IMR-90 (cell line): ENCODE data around the gene CTNNA2. TPM values are rescaled to one million over a fixed set of nuclear protein-coding genes. Genes with fewer than 3 reads are reported as not detected.

Experiments used
- ATAC-seq: fragments of 200-7000 bp; cut with Tn5 transposase; 2 replicates; pipeline ENCODE4 v1.9.1; 2020; ENCODE audit warnings: low read depth, mild to moderate bottlenecking, moderate library complexity
- BruUV-seq: library from RNA; stranded (reverse); fragments of 400-500 nt; replicated peaks from 2 replicates; lab custom pipeline; 2021; lab: Mats Ljungman, UMichigan
- CTCF ChIA-PET: fragments of 300-600 bp; formaldehyde crosslinking; extraction: SDS; loops from one replicate; lab custom pipeline; 2021; ENCODE audit warnings: antibody characterized with exemption; lab: Yijun Ruan, JAX
- POLR2A ChIA-PET: fragments of 300-600 bp; sonication (Branson Sonifier 250); formaldehyde crosslinking; loops from one replicate; lab custom pipeline; 2022; ENCODE audit warnings: antibody characterized with exemption; ENCODE audit not compliant: unreplicated experiment; lab: Charles Lee
- DNase-seq: peaks from one replicate; pipeline ENCODE4 v3.0.0; 2013
- H2AFZ ChIP-seq: replicated peaks from 2 replicates; pipeline ENCODE3; 2013; ENCODE audit warnings: low read length, mild to moderate bottlenecking; ENCODE audit not compliant: poor library complexity
- H2AK5ac ChIP-seq: 2 replicates; pipeline ENCODE4 v1.6.1; 2013; ENCODE audit warnings: low read depth, low read length, inconsistent platforms
- H2AK9ac ChIP-seq: replicated peaks from 2 replicates; pipeline ENCODE3; 2013; ENCODE audit warnings: mild to moderate bottlenecking, low read depth, low read length, moderate library complexity; ENCODE audit not compliant: poor library complexity
- H2BK120ac ChIP-seq: 2 replicates; pipeline ENCODE4 v1.6.1; 2013; ENCODE audit warnings: low read depth, low read length, inconsistent platforms
- H2BK15ac ChIP-seq: 3 replicates; pipeline ENCODE4 v1.6.1; 2013; ENCODE audit warnings: low read depth, low read length, inconsistent platforms
- H2BK20ac ChIP-seq: 2 replicates; pipeline ENCODE4 v1.6.1; 2013; ENCODE audit warnings: low read depth, mild to moderate bottlenecking, inconsistent platforms, low read length, moderate library complexity
- H2BK5ac ChIP-seq: 2 replicates; pipeline ENCODE4 v1.6.1; 2013; ENCODE audit warnings: mild to moderate bottlenecking, low read depth, low read length, inconsistent platforms; ENCODE audit not compliant: poor library complexity, severe bottlenecking
- H3K14ac ChIP-seq: replicated peaks from 2 replicates; pipeline ENCODE4 v1.6.1; 2013; ENCODE audit warnings: low read depth, low read length, inconsistent platforms
- H3K18ac ChIP-seq: 2 replicates; pipeline ENCODE4 v1.6.1; 2013; ENCODE audit warnings: low read depth, low read length, control low read depth
- H3K23ac ChIP-seq: 2 replicates; pipeline ENCODE4 v1.6.1; 2013; ENCODE audit warnings: low read depth, low read length, inconsistent platforms
- H3K27ac ChIP-seq: 2 replicates; pipeline ENCODE4 v1.5.1; 2013; ENCODE audit warnings: mild to moderate bottlenecking, control low read depth, low read length; ENCODE audit not compliant: insufficient read depth
- H3K27me3 ChIP-seq: 2 replicates; pipeline ENCODE4 v1.6.1; 2013; ENCODE audit warnings: low read length; ENCODE audit not compliant: control insufficient read depth, insufficient read depth
- H3K36me3 ChIP-seq: 2 replicates; pipeline ENCODE4 v1.6.1; 2013; ENCODE audit warnings: low read length, mixed read lengths; ENCODE audit not compliant: control insufficient read depth, insufficient read depth
- H3K4ac ChIP-seq: 2 replicates; pipeline ENCODE4 v1.6.1; 2013; ENCODE audit warnings: low read depth, low read length, inconsistent platforms
- H3K4me1 ChIP-seq: 2 replicates; pipeline ENCODE4 v1.6.1; 2013; ENCODE audit warnings: low read length, mixed read lengths; ENCODE audit not compliant: control insufficient read depth, insufficient read depth
- H3K4me2 ChIP-seq: 2 replicates; pipeline ENCODE4 v1.6.1; 2013; ENCODE audit warnings: low read depth, mild to moderate bottlenecking, control low read depth, low read length, moderate library complexity
- H3K4me3 ChIP-seq: 2 replicates; pipeline ENCODE4 v1.5.1; 2013; ENCODE audit warnings: low read depth, mild to moderate bottlenecking, control low read depth, low read length, moderate library complexity; ENCODE audit not compliant: insufficient read depth
- H3K56ac ChIP-seq: 2 replicates; pipeline ENCODE4 v1.6.1; 2013; ENCODE audit warnings: low read length, inconsistent platforms; ENCODE audit not compliant: insufficient read depth; ENCODE audit errors: extremely low read depth
- H3K79me1 ChIP-seq, 2 experiments: 2 replicates each; pipeline ENCODE4 v1.6.1; 2013; ENCODE audit warnings: low read length in 2 of 2, inconsistent platforms in 1 of 2, low read depth in 1 of 2
- H3K9ac ChIP-seq: 2 replicates; pipeline ENCODE4 v1.6.1; 2013; ENCODE audit warnings: low read depth, low read length, control low read depth
- H3K9me1 ChIP-seq: 2 replicates; pipeline ENCODE4 v1.6.1; 2013; ENCODE audit warnings: low read length, inconsistent platforms; ENCODE audit not compliant: insufficient read depth
- H3K9me3 ChIP-seq: 2 replicates; pipeline ENCODE4 v1.6.1; 2013; ENCODE audit warnings: low read length; ENCODE audit not compliant: control insufficient read depth, insufficient read depth
- H4K20me1 ChIP-seq: 2 replicates; pipeline ENCODE4 v1.6.1; 2013; ENCODE audit warnings: low read length, inconsistent platforms; ENCODE audit not compliant: insufficient read depth
- H4K5ac ChIP-seq: 2 replicates; pipeline ENCODE4 v1.6.1; 2013; ENCODE audit warnings: mild to moderate bottlenecking, low read depth, low read length, control low read depth
- H4K8ac ChIP-seq, 2 experiments: 2 replicates each; pipeline ENCODE4 v1.6.1; 2013; ENCODE audit warnings: low read depth in 2 of 2, low read length in 2 of 2, control low read depth in 1 of 2, inconsistent platforms in 1 of 2
- H4K91ac ChIP-seq: 2 replicates; pipeline ENCODE4 v1.6.1; 2013; ENCODE audit warnings: low read depth, low read length, inconsistent platforms; ENCODE audit not compliant: insufficient read depth
- BHLHE40 ChIP-seq: fragments of 150-350 bp; IDR thresholded peaks from 2 replicates; pipeline ENCODE4 v1.6.1; 2016; ENCODE audit warnings: mild to moderate bottlenecking, low read depth, low read length
- CEBPB ChIP-seq: IDR thresholded peaks from 2 replicates; pipeline ENCODE4 v1.6.1; 2012; ENCODE audit warnings: low read depth, low read length, improper control_type of control experiment
- CHD1 ChIP-seq: IDR thresholded peaks from 2 replicates; pipeline ENCODE4 v1.6.1; 2012; ENCODE audit warnings: low read depth, low read length, improper control_type of control experiment
- MAFK ChIP-seq: IDR thresholded peaks from 2 replicates; pipeline ENCODE4 v1.6.1; 2012; ENCODE audit warnings: low read depth, low read length, improper control_type of control experiment
- MAZ ChIP-seq: IDR thresholded peaks from 2 replicates; pipeline ENCODE4 v1.6.1; 2012; ENCODE audit warnings: low read depth, mild to moderate bottlenecking, low read length, improper control_type of control experiment, moderate library complexity, borderline replicate concordance
- MXI1 ChIP-seq: IDR thresholded peaks from 2 replicates; pipeline ENCODE4 v1.6.1; 2012; ENCODE audit warnings: low read depth, mild to moderate bottlenecking, low read length, moderate library complexity, borderline replicate concordance
- POLR2A ChIP-seq: IDR thresholded peaks from 2 replicates; pipeline ENCODE4 v1.6.1; 2012; ENCODE audit warnings: mild to moderate bottlenecking, low read depth, low read length
- RCOR1 ChIP-seq: IDR thresholded peaks from 2 replicates; pipeline ENCODE4 v1.6.1; 2012; ENCODE audit warnings: mild to moderate bottlenecking, low read length, improper control_type of control experiment; ENCODE audit not compliant: insufficient replicate concordance
- RFX5 ChIP-seq: IDR thresholded peaks from 2 replicates; pipeline ENCODE4 v1.8.0; 2012; ENCODE audit warnings: low read depth, mild to moderate bottlenecking, low read length, moderate library complexity
- SMC3 ChIP-seq: fragments of 150-350 bp; IDR thresholded peaks from 2 replicates; pipeline ENCODE4 v1.6.1; 2016; ENCODE audit warnings: low read depth, mild to moderate bottlenecking, antibody characterized with exemption, low read length, moderate library complexity
- WGBS, 2 experiments: methylation state at CpG; one replicate each; pipeline versions ENCODE4 v1.1.5 to v1.1.7; 2013; ENCODE audit warnings: missing lambda C conversion rate in 2 of 2; ENCODE audit not compliant: insufficient read length in 1 of 2; ENCODE audit errors: extremely low coverage in 2 of 2; 5-methylcytosine and 5-hydroxymethylcytosine counted together
- dilution Hi-C: fragments of 300-500 bp; cut with HindIII; formaldehyde crosslinking; loops from one replicate; pipeline ENCODE4 v1.14.3; 2018; ENCODE audit warnings: low sequenced_read_pairs; ENCODE audit not compliant: unreplicated experiment
- in situ Hi-C: fragments of 300-500 bp; cut with MboI; formaldehyde crosslinking; loops from 3 replicates; pipeline ENCODE4 v1.14.3; 2019; ENCODE audit warnings: low sequenced_read_pairs, inconsistent platforms, mixed read lengths
- intact Hi-C: fragments of 100-400 bp; cut with micrococcal nuclease; formaldehyde crosslinking; loops from 2 replicates; pipeline ENCODE4 v1.10.0; 2022
- polyA plus RNA-seq, 3 experiments: library from polyadenylated mRNA; depleted of rRNA; stranded (reverse); fragments of >200 nt; gene quantifications; 2 replicates each; pipeline ENCODE4 v1.2.3, GENCODE V29; 2012; ENCODE audit warnings: low replicate concordance in 1 of 3
- total RNA-seq: library from RNA; depleted of rRNA; stranded (reverse); fragments of >200 nt; gene quantifications from 2 replicates; pipeline ENCODE4 v1.2.3, GENCODE V29; 2012
- TF ChIP-seq, protein P1 (sequence below): fragments of 150-350 bp; IDR thresholded peaks from 2 replicates; pipeline ENCODE4 v1.6.1; 2016; ENCODE audit warnings: low read depth, mild to moderate bottlenecking, low read length, moderate library complexity, borderline replicate concordance
- TF ChIP-seq, protein P2 (sequence below): fragments of 150-350 bp; IDR thresholded peaks from 2 replicates; pipeline ENCODE4 v1.6.1; 2017; ENCODE audit warnings: mild to moderate bottlenecking, antibody characterized with exemption, low read length, low read depth
- TF ChIP-seq, protein P3 (sequence below): conservative IDR thresholded peaks from 2 replicates; pipeline ENCODE4 v1.5.1; 2012; ENCODE audit warnings: mild to moderate bottlenecking, low read depth, low read length, improper control_type of control experiment

CTNNA2 gene
- total and polyA plus RNA-seq, 2 of the 4 experiments (the other 2 are of a cell fraction), result not detected

DNA sequence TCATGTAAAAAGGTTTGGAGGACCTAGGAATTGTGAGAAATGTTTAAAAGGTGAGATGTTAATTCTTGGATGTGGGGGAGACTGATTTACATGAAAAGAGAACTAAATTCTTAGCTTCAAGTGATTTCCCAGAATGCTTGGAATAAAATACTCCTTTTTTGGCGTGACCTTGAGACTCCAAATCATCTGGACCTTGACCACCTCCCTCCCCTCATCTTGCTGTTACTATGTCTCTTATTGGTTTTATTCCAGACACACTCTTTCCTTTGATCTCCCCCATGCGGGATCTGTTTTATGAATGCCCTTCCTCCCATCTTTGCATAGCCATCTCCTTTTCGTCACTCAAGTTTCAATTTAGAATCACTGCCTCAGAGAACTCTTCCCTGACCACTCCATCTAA is 811.7 kb downstream of the CTNNA2 start:
- Histone ChIP-seq H3K9ac (no peak overlapping the region), H3K9me3 (no peaks in the 10 kb centered on the region), H4K5ac (no peak overlapping the region), H2BK120ac (no peak overlapping the region), H3K4me1 (no peaks in the 10 kb centered on the region), H2BK5ac (no peak overlapping the region), H2BK15ac (no peak overlapping the region), H3K27ac (no peak overlapping the region), H2AK5ac (no peak overlapping the region), H3K23ac (no peak overlapping the region), H4K91ac (no peak overlapping the region), H3K4ac (no peak overlapping the region), H2AK9ac (no peak overlapping the region), H3K9me1 (no peaks in the 10 kb centered on the region), H2BK20ac (no peak overlapping the region), H3K18ac (no peak overlapping the region), H3K56ac (no peak overlapping the region), H3K27me3 (peaks cover 11% of the 10 kb centered on the region), H2AFZ (no peak overlapping the region), H3K4me3 (no peak overlapping the region), H3K79me1 (no peaks in the 10 kb centered on the region), H3K36me3 (no peaks in the 10 kb centered on the region), H4K8ac (no peak overlapping the region), H4K20me1 (no peaks in the 10 kb centered on the region), H3K4me2 (no peak overlapping the region), H3K14ac (no peak overlapping the region)
- intact Hi-C loops (loop anchor here (10.0 kb wide), 1 partner anchor 390 kb away; no protein-coding TSS in a partner anchor), in situ Hi-C loops (loop anchor here (10.0 kb wide), 1 partner anchor 180 kb away; no protein-coding TSS in a partner anchor), dilution Hi-C loops (no loop called here)
- DNase-seq (no peak), ATAC-seq (no peak)
- ChIA-PET CTCF (interaction anchor here (1.0 to 2.2 kb wide), 2 partner anchors 19 to 176 kb away, joined by 3 to 5 read pairs; no protein-coding TSS in a partner anchor), POLR2A (no interaction called here)
- BruUV-seq, result no TSS peak
- TF ChIP-seq RFX5 (no peak), BHLHE40 (no peak), CHD1 (no peak), SMC3 (no peak), MXI1 (no peak), CEBPB (no peak), MAZ (no peak), MAFK (no peak), RCOR1 (no peak), POLR2A (no peak)
- TF ChIP-seq, protein P1, sequence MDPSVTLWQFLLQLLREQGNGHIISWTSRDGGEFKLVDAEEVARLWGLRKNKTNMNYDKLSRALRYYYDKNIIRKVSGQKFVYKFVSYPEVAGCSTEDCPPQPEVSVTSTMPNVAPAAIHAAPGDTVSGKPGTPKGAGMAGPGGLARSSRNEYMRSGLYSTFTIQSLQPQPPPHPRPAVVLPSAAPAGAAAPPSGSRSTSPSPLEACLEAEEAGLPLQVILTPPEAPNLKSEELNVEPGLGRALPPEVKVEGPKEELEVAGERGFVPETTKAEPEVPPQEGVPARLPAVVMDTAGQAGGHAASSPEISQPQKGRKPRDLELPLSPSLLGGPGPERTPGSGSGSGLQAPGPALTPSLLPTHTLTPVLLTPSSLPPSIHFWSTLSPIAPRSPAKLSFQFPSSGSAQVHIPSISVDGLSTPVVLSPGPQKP, result no peak
- TF ChIP-seq, protein P2, sequence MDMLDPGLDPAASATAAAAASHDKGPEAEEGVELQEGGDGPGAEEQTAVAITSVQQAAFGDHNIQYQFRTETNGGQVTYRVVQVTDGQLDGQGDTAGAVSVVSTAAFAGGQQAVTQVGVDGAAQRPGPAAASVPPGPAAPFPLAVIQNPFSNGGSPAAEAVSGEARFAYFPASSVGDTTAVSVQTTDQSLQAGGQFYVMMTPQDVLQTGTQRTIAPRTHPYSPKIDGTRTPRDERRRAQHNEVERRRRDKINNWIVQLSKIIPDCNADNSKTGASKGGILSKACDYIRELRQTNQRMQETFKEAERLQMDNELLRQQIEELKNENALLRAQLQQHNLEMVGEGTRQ, result no peak
- TF ChIP-seq, protein P3, sequence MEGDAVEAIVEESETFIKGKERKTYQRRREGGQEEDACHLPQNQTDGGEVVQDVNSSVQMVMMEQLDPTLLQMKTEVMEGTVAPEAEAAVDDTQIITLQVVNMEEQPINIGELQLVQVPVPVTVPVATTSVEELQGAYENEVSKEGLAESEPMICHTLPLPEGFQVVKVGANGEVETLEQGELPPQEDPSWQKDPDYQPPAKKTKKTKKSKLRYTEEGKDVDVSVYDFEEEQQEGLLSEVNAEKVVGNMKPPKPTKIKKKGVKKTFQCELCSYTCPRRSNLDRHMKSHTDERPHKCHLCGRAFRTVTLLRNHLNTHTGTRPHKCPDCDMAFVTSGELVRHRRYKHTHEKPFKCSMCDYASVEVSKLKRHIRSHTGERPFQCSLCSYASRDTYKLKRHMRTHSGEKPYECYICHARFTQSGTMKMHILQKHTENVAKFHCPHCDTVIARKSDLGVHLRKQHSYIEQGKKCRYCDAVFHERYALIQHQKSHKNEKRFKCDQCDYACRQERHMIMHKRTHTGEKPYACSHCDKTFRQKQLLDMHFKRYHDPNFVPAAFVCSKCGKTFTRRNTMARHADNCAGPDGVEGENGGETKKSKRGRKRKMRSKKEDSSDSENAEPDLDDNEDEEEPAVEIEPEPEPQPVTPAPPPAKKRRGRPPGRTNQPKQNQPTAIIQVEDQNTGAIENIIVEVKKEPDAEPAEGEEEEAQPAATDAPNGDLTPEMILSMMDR, result no peak
- WGBS, 2 experiments, result 0% methylated on average over 1 of the region's 3 CpGs; no CpG with 5 or more reads in 1 of the 2 experiments
